GM10847 (cell line): ENCODE measurements around the gene SLAMF6.

Experiments used
- POLR2A ChIP-seq: IDR thresholded peaks from 2 replicates; pipeline ENCODE4 v1.6.1; 2011; ENCODE audit not compliant: insufficient read length; ENCODE audit errors: extremely low read depth

SLAMF6 gene

GRCh38 chr1:160520582-160520981 is 2.5 kb downstream of the SLAMF6 start:
- TF ChIP-seq POLR2A, result no peak

GRCh38 chr1:160519642-160520435 is 3.2 kb downstream of the SLAMF6 start:
- TF ChIP-seq POLR2A, result no peak

GRCh38 chr1:160504651-160505050 is 18.4 kb downstream of the SLAMF6 start:
- TF ChIP-seq POLR2A, result no peak

GRCh38 chr1:160503087-160503486 is 20.0 kb downstream of the SLAMF6 start:
- no peak for TF ChIP-seq POLR2A

GRCh38 chr1:160500321-160500990 is 22.6 kb downstream of the SLAMF6 start:
- TF ChIP-seq POLR2A, result no peak

GRCh38 chr1:160499631-160500030 is 23.4 kb downstream of the SLAMF6 start:
- no peak for TF ChIP-seq POLR2A

GRCh38 chr1:160496334-160496733 is 26.7 kb downstream of the SLAMF6 start:
- TF ChIP-seq POLR2A, result no peak

- no peak for TF ChIP-seq POLR2A
Observed at GRCh38 chr1:160494620-160495019, 28.4 kb downstream of the SLAMF6 start.

- TF ChIP-seq POLR2A, result no peak
Observed at GRCh38 chr1:160492617-160493016, 30.4 kb downstream of the SLAMF6 start.

GRCh38 chr1:160491981-160492380 is 31.1 kb downstream of the SLAMF6 start:
- TF ChIP-seq POLR2A, result no peak

GRCh38 chr1:160491017-160491416 is 32.0 kb downstream of the SLAMF6 start:
- no peak for TF ChIP-seq POLR2A

- no peak for TF ChIP-seq POLR2A
Observed at GRCh38 chr1:160489513-160490261, 33.4 kb downstream of the SLAMF6 start.

- TF ChIP-seq POLR2A, result no peak
Observed at GRCh38 chr1:160488347-160489058, 34.6 kb downstream of the SLAMF6 start.

GRCh38 chr1:160486453-160486852 is 36.6 kb downstream of the SLAMF6 start:
- TF ChIP-seq POLR2A, result no peak

GRCh38 chr1:160483505-160484185 is 39.4 kb downstream of the SLAMF6 start:
- TF ChIP-seq POLR2A, result no peak

- TF ChIP-seq POLR2A, result no peak
Observed at GRCh38 chr1:160481979-160482596, 41.0 kb downstream of the SLAMF6 start.
